Measurements from ENCODE around the gene MAPT. TPM values are rescaled to one million over a fixed set of nuclear protein-coding genes. Genes with fewer than 3 reads are reported as not detected.
"Not testable (repeated sequence)": the region's sequence is repeated elsewhere in the genome, so short reads cannot be mapped to it uniquely, and the experiment has no call there.

Gene MAPT
- total RNA-seq, 4 donors from 2014 or later: 70.3 to 120 (median 82.8) TPM

DNA sequence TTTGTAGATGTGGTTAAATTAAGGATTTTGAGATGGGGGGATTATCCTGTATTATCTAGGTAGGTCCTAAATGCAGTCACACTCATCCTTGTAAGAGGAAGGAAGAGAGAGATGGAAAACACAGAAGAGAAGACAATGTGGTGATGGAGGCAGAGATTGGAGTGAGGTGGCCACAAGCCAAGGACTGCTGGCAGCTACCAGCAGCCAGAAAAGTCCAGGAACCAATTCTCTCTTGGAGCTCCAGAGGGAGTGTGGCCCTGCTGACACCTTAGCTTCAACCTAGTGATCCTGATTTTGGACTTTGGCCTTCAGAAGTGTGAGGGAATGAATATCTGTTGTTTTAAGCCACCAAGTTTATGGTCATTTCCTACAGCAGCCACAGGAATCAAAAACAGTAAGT, 18.0 kb downstream of the MAPT start:
- Histone ChIP-seq H3K36me3 (no peaks in the 10 kb centered on the region), H3K27me3 (no peaks in the 10 kb centered on the region)

DNA sequence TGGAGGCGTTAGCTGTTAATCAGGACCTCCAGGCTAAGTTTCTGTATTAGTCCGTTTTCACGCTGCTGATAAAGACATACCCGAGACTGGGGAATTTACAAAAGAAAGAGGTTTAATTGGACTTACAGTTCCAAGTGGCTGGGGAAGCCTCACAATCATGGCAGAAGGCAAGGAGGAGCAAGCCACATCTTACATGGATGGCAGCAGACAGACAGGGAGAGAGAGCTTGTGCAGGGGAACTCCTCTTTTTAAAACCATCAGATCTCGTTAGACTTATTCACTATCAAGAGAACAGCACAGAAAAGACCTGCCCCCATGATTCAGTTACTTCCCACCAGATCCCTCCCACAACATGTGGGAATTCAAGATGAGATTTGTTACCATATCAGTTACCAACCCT, 18.7 kb downstream of the MAPT start:
- H3K27me3 ChIP-seq; ATAC-seq; H3K9me3 ChIP-seq; H3K4me3 ChIP-seq; H3K36me3 ChIP-seq; in situ Hi-C loops (cut with MboI; ENCODE audit: low sequenced_read_pairs in 4 of 4); intact Hi-C loops (cut with DNase I; ENCODE audit: low total_unique reads); DNase-seq: not testable (repeated sequence)
- H3K27ac ChIP-seq: peak overlapping the region in 2 of 4 donors; percentile 26 to 45
- H3K4me1 ChIP-seq: peaks cover 21 to 36% of the 10 kb centered on the region in 2 donors

More for the DNA sequence above, 18.0 kb downstream of the MAPT start:
- in situ Hi-C loops (cut with MboI; ENCODE audit: low sequenced_read_pairs in 4 of 4): no loop called here
- Histone ChIP-seq H3K27ac (peak overlapping the region in 2 of 4 donors; percentile 26 to 45), H3K4me3 (no peak overlapping the region), H3K9me3 (peaks cover 0 to 4% (median 0%) of the 10 kb centered on the region in 3 donors), H3K4me1 (peaks cover 28 to 41% of the 10 kb centered on the region in 2 donors)
- DNase-seq (no peak), ATAC-seq (no peak)
- intact Hi-C loops (cut with DNase I; ENCODE audit: low total_unique reads): no loop called here
- no peak for TF ChIP-seq POLR2A (IDR thresholded peaks at IDR 0.05)
- TF ChIP-seq, protein P1, sequence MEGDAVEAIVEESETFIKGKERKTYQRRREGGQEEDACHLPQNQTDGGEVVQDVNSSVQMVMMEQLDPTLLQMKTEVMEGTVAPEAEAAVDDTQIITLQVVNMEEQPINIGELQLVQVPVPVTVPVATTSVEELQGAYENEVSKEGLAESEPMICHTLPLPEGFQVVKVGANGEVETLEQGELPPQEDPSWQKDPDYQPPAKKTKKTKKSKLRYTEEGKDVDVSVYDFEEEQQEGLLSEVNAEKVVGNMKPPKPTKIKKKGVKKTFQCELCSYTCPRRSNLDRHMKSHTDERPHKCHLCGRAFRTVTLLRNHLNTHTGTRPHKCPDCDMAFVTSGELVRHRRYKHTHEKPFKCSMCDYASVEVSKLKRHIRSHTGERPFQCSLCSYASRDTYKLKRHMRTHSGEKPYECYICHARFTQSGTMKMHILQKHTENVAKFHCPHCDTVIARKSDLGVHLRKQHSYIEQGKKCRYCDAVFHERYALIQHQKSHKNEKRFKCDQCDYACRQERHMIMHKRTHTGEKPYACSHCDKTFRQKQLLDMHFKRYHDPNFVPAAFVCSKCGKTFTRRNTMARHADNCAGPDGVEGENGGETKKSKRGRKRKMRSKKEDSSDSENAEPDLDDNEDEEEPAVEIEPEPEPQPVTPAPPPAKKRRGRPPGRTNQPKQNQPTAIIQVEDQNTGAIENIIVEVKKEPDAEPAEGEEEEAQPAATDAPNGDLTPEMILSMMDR (IDR thresholded peaks at IDR 0.05 in 4 of 5, conservative IDR thresholded peaks at IDR 0.05 in 1 of 5): no peak

DNA sequence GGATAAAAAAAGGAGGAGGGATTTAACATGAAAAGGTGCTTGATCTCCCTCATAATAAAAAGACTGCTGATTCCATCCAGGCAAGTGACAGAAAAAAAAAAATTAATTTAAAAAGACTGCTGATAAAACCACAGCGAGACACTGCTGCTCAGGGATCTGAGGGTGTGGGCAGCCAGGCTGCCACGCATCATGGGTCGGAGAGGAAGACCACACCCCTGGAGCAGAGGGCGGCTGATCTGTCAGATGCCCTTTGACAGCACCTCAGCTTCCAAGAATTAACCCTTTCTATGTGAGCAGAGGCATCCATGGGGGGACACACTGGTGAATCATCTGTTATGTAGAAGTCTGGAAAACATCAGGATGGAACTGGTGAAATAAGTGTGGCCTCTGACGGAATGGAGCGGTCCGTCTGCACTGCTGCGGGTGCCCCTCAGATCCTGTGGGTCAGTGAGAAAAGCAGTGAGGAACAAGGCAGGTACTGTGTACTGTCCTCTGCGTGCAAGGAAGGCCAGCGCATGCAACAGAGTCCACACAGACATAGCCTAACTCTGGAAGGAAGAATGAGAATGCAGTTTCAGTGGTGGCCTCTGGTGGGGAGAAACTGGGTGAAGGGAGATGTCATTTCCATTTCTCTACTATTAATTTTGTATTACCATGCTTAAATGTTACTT, 19.8 kb downstream of the MAPT start:
- Histone ChIP-seq H3K27me3 (no peaks in the 10 kb centered on the region), H3K36me3 (no peaks in the 10 kb centered on the region), H3K4me3 (no peak overlapping the region), H3K27ac (peak overlapping the region in 1 of 4 donors; percentile 21), H3K9me3 (peaks cover 0 to 4% (median 0%) of the 10 kb centered on the region in 3 donors), H3K4me1 (peaks cover 16 to 32% of the 10 kb centered on the region in 2 donors)
- no peak for DNase-seq
- intact Hi-C loops (cut with DNase I; ENCODE audit: low total_unique reads): no loop called here
- ATAC-seq: no peak
- in situ Hi-C loops (cut with MboI; ENCODE audit: low sequenced_read_pairs in 4 of 4): no loop called here
- TF ChIP-seq, protein P1 (IDR thresholded peaks at IDR 0.05 in 4 of 5, conservative IDR thresholded peaks at IDR 0.05 in 1 of 5): no peak
- no peak for TF ChIP-seq POLR2A (IDR thresholded peaks at IDR 0.05)

DNA sequence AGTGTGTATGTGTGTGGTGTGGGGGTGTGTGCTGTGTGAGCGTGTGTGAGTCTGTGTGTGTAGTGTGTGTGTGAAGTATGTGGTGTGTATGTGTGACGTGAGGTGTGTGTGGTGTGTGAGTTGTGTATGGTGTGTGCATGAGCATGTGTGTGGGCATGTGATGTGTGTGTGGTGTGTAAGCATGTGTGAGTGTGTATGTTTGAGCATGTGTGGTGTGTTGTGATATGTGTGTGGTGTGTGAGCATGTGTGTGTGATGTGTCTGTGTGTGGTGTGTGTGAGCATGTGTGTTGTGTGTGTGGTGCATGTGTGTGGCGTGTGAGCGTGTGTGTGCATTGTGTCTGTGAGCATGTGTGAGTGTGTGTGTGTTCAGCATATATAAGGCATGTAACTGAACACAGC, 20.9 kb downstream of the MAPT start:
- in situ Hi-C loops (cut with MboI; ENCODE audit: low sequenced_read_pairs in 4 of 4) (no loop called here), intact Hi-C loops (cut with DNase I; ENCODE audit: low total_unique reads) (no loop called here)
- no peaks in the 10 kb centered on the region for H3K27me3 ChIP-seq
- DNase-seq: no peak
- no peak for TF ChIP-seq POLR2A (IDR thresholded peaks at IDR 0.05)
- TF ChIP-seq, protein P1 (IDR thresholded peaks at IDR 0.05 in 4 of 5, conservative IDR thresholded peaks at IDR 0.05 in 1 of 5): no peak
- no peak overlapping the region for H3K4me3 ChIP-seq
- H3K4me1 ChIP-seq: peaks cover 21 to 32% of the 10 kb centered on the region in 2 donors
- peak overlapping the region in 1 of 4 donors; percentile 26 for H3K27ac ChIP-seq
- ATAC-seq: no peak
- no peaks in the 10 kb centered on the region for H3K36me3 ChIP-seq
- peaks cover 0 to 4% (median 0%) of the 10 kb centered on the region in 3 donors for H3K9me3 ChIP-seq

DNA sequence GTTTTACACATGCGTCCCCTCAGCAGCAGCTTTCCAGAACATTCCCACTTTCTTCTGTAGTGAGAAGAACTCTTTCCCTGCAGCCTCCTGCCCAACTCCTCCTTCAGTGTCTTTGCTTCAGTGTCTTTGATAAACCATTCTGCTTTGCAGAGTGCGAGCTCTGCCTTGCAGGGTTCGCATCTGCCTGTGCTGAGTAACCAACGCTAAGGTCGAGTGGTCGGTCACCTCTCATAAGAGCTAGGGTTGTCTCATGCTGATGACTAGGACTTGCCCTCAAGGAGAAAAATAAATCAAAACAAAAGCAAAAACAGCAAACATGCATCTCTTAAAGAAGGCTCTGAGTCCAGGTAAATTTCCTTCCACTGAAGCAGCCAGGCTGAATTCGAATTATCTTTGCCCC, 22.7 kb downstream of the MAPT start:
- no peak for TF ChIP-seq POLR2A (IDR thresholded peaks at IDR 0.05)
- TF ChIP-seq, protein P1 (IDR thresholded peaks at IDR 0.05 in 4 of 5, conservative IDR thresholded peaks at IDR 0.05 in 1 of 5): no peak
- in situ Hi-C loops (cut with MboI; ENCODE audit: low sequenced_read_pairs in 4 of 4) (no loop called here), intact Hi-C loops (cut with DNase I; ENCODE audit: low total_unique reads) (no loop called here)
- Histone ChIP-seq H3K27me3 (no peaks in the 10 kb centered on the region), H3K36me3 (no peaks in the 10 kb centered on the region), H3K27ac (peak overlapping the region in 1 of 4 donors; percentile 27), H3K4me1 (peaks cover 30 to 47% of the 10 kb centered on the region in 2 donors), H3K9me3 (peaks cover 0 to 2% (median 0%) of the 10 kb centered on the region in 3 donors), H3K4me3 (no peak overlapping the region)
- no peak for ATAC-seq
- no peak for DNase-seq
